HG02678 (cell line): Measurements from ENCODE around the gene PARD3B.

Experiments
- ATAC-seq: cut with Tn5 transposase; IDR thresholded peaks from one replicate; pipeline ENCODE4 v1.9.1; 2021; ENCODE audit warnings: mild to moderate bottlenecking, moderate library complexity; ENCODE audit not compliant: unreplicated experiment

Gene PARD3B

GRCh38 chr2:205033431-205033830 is 488.2 kb downstream of the PARD3B start:
- ATAC-seq, result no peak

- ATAC-seq, result no peak
These were observed 488.8 kb downstream of the PARD3B start for GRCh38 chr2:205034034-205034433.

GRCh38 chr2:205040323-205040722 is 495.0 kb downstream of the PARD3B start:
- ATAC-seq, result no peak

- no peak for ATAC-seq
These were observed 496.3 kb downstream of the PARD3B start for GRCh38 chr2:205041472-205042130.

GRCh38 chr2:205043285-205043684 is 498.0 kb downstream of the PARD3B start:
- no peak for ATAC-seq

GRCh38 chr2:205045706-205046105 is 500.4 kb downstream of the PARD3B start:
- no peak for ATAC-seq

GRCh38 chr2:205047273-205047839 is 502.1 kb downstream of the PARD3B start:
- ATAC-seq, result no peak

GRCh38 chr2:205051417-205051816 is 506.1 kb downstream of the PARD3B start:
- no peak for ATAC-seq

GRCh38 chr2:205052781-205053180 is 507.5 kb downstream of the PARD3B start:
- ATAC-seq, result no peak

GRCh38 chr2:205053827-205054410 is 508.6 kb downstream of the PARD3B start:
- ATAC-seq, result no peak

GRCh38 chr2:205054789-205055188 is 509.5 kb downstream of the PARD3B start:
- ATAC-seq, result no peak

- no peak for ATAC-seq
These were observed 510.0 kb downstream of the PARD3B start for GRCh38 chr2:205055251-205055650.

- no peak for ATAC-seq
These were observed 510.9 kb downstream of the PARD3B start for GRCh38 chr2:205056151-205056561.

GRCh38 chr2:205058409-205058808 is 513.1 kb downstream of the PARD3B start:
- ATAC-seq, result no peak

- ATAC-seq, result no peak
These were observed 515.0 kb downstream of the PARD3B start for GRCh38 chr2:205060269-205060668.

GRCh38 chr2:205066081-205066480 is 520.8 kb downstream of the PARD3B start:
- ATAC-seq, result no peak

- ATAC-seq, result no peak
These were observed 524.7 kb downstream of the PARD3B start for GRCh38 chr2:205069928-205070327.

GRCh38 chr2:205070889-205071288 is 525.6 kb downstream of the PARD3B start:
- ATAC-seq, result no peak

GRCh38 chr2:205073433-205074020 is 528.3 kb downstream of the PARD3B start:
- ATAC-seq, result no peak

- no peak for ATAC-seq
These were observed 531.1 kb downstream of the PARD3B start for GRCh38 chr2:205076405-205076804.

GRCh38 chr2:205077159-205077558 is 531.9 kb downstream of the PARD3B start:
- no peak for ATAC-seq

GRCh38 chr2:205078762-205079161 is 533.5 kb downstream of the PARD3B start:
- ATAC-seq, result no peak
